ENCODE measurements around the gene GALNT8. TPM values are rescaled to one million over a fixed set of nuclear protein-coding genes. Genes with fewer than 3 reads are reported as not detected.

Gene GALNT8
- total RNA-seq, 1 experiment from 2014 or later: 5.4 TPM

- Histone ChIP-seq H3K18ac (ENCODE audit: insufficient read length, low read depth, low read length) (no peak overlapping the region), H3K27me3 (ENCODE audit: insufficient read depth, low read length) (no peaks in the 10 kb centered on the region), H3K27ac (ENCODE audit: insufficient read length, low read depth, low read length) (no peak overlapping the region), H3K4ac (ENCODE audit: low read depth, low read length) (no peak overlapping the region), H3K56ac (ENCODE audit: insufficient read length, low read depth, low read length) (no peak overlapping the region), H2BK12ac (ENCODE audit: insufficient read length, low read depth, low read length) (no peak overlapping the region), H3K4me2 (ENCODE audit: insufficient read depth, insufficient read length, low read length) (no peak overlapping the region), H3K4me1 (ENCODE audit: insufficient read depth, low read length) (no peaks in the 10 kb centered on the region), H3K79me2 (ENCODE audit: insufficient read depth, low read length) (no peaks in the 10 kb centered on the region), H3K79me1 (ENCODE audit: insufficient read depth, low read depth, low read length, poor library complexity, severe bottlenecking) (no peaks in the 10 kb centered on the region), H2AFZ (ENCODE audit: low read length) (no peak overlapping the region), H2BK120ac (ENCODE audit: low read depth, low read length, poor library complexity, severe bottlenecking) (no peak overlapping the region), H3K9ac (ENCODE audit: extremely low read depth, insufficient read length, low read length) (no peak overlapping the region), H3T11ph (ENCODE audit: low read length) (no peak overlapping the region), H4K20me1 (ENCODE audit: control insufficient read depth, insufficient read depth, insufficient read length) (no peaks in the 10 kb centered on the region), H3K14ac (ENCODE audit: insufficient read depth, low read length) (no peak overlapping the region), H3K9me3 (ENCODE audit: control insufficient read depth, low read depth, low read length) (no peaks in the 10 kb centered on the region), H2AK5ac (ENCODE audit: insufficient read length, low read length) (no peak overlapping the region), H4K5ac (ENCODE audit: insufficient read length, low read depth, low read length) (no peak overlapping the region), H4K8ac (replicated peaks; ENCODE audit: insufficient read length, low read depth, low read length) (no peak overlapping the region), H2BK5ac (ENCODE audit: insufficient read length, low read length) (no peak overlapping the region), H2BK15ac (ENCODE audit: low read depth, low read length) (no peak overlapping the region), H2BK20ac (ENCODE audit: low read depth, low read length, poor library complexity, severe bottlenecking) (no peak overlapping the region), H3K23ac (ENCODE audit: insufficient read length, low read depth, low read length) (no peak overlapping the region), H4K91ac (ENCODE audit: insufficient read length, low read depth, low read length) (no peak overlapping the region), H3K23me2 (ENCODE audit: insufficient read length, low read depth, low read length, poor library complexity, severe bottlenecking) (no peaks in the 10 kb centered on the region)
- H3K36me3 Mint-ChIP-seq (ENCODE audit: insufficient read depth in 1 of 3, low read depth in 3 of 3): peaks cover 2 to 7% (median 3%) of the 10 kb centered on the region in 3 experiments; a peak in 4 of 7 replicates
- peaks cover 5 to 11% of the 10 kb centered on the region in 2 experiments; a peak in 3 of 5 replicates for H3K9me3 Mint-ChIP-seq
- WGBS (ENCODE audit: extremely low coverage, insufficient read length, low lambda C conversion rate): no CpG with 5 or more reads among the region's 3 CpGs
- H3K4me1 Mint-ChIP-seq: no peaks in the 10 kb centered on the region
- H3K27me3 Mint-ChIP-seq (ENCODE audit: low read depth): no peaks in the 10 kb centered on the region; the same call in 1 of the 2 replicates
- TF ChIP-seq CTCF (conservative IDR thresholded peaks at IDR 0.05): no peak
- H3K27ac Mint-ChIP-seq: no peak overlapping the region
- H3K4me3 Mint-ChIP-seq: no peak overlapping the region
- no peak for DNase-seq
Observed at GRCh38 chr12:4791497-4791896, 71.3 kb downstream of the GALNT8 start.

Data from H9 (cell line).